CD1c-positive myeloid dendritic cell (primary cell): ENCODE results near the gene MYH7B.

ENCODE experiments used
- DNase-seq: peaks from one replicate; pipeline ENCODE4 v3.0.0-alpha.2; 2016; ENCODE audit errors: extremely low spot score

The MYH7B gene

DNA sequence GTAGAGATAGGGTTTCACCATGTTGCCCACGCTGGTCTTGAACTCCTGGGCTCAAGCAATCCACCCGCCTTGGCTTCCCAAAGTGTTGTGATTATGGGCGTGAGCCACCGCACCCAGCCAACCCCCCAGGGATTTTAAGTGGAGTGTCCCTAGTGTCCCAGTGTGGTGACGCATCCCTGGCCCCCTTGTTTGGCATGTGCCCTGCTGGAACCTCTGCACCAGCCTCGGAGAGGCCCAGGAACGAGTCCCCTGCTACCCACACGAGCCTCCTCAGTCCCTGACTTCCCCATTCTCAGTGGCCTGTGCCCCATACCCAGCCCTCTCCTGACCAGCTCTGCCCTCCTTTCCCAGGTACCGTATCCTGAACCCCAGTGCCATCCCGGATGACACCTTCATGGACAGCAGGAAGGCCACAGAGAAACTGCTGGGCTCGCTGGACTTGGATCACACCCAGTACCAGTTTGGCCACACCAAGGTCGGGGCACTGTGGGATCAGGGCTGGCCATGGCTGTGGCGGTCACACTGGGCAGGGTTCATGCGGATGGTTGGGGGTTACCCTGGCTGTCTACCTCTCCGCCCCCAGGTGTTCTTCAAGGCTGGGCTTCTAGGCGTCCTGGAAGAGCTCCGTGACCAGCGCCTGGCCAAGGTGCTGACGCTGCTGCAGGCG is 37.2 kb downstream of the MYH7B start:
- DNase-seq: no peak

- no peak for DNase-seq
Observed at GRCh38 chr20:34993941-34994508, 38.4 kb downstream of the MYH7B start.

- no peak for DNase-seq
Observed at GRCh38 chr20:34994509-34995131, 39.0 kb downstream of the MYH7B start.

DNA sequence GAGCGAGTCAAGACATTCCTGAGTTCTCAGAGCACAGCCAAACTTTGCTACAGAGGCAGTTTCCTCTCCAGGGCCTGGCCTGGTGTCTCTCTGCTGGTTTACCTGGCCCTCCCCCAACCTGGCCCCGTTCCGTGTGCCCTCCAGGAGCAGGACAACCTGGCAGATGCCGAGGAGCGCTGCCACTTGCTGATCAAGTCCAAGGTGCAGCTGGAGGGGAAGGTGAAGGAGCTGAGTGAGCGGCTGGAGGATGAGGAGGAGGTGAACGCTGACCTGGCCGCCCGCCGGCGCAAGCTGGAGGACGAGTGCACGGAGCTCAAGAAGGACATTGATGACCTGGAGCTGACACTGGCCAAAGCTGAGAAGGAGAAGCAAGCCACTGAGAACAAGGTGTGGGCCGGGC is 39.5 kb downstream of the MYH7B start:
- no peak for DNase-seq

DNA sequence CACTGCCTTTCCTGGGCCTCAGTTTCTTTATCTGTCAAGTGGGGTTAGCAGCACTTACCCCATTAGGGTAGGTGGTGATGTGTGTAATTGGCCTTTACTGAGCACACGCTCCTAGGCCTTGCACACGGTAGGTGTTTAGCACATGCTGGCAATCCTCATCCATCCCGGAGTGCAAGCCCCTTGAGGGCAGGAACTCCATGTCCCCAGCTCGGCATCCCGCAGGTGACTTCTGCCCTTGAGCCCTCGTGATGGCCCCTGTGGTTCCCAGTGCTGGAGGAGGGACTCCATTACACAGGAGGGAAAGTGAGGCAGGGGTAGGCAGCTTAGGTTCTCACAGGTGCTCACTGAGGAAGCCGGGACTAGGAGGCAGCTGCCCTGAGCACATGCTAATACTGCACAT is 40.0 kb downstream of the MYH7B start:
- no peak for DNase-seq

DNA sequence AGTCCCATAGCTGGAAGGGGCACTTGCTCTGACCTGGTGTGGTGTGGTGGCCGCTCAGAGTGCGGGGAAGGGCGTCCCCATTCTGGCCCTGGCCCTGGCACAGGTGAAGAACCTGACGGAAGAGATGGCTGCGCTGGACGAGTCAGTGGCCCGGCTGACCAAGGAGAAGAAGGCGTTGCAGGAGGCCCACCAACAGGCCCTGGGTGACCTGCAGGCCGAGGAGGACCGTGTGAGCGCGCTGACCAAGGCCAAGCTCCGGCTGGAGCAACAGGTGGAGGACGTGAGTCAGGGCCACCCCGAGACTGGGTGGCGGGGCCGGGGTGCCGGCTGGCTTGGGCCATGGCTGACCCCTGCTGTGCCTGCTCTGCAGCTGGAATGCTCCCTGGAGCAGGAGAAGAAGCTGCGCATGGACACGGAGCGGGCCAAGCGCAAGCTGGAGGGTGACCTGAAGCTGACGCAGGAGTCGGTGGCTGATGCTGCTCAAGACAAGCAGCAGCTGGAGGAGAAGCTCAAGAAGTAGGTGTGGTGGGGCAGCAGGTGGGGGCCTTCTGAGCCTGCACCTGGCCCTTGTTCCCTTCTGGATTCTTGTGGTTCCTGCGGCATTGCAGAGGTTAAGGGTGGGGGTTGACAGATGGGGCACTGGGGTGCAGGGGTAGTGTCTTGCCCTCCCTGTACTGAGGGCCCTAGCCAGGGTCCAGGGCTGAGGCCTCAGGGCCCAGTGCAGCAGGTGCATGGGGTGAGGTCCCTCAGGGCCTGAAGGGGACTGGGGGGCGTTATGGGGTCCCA is 40.8 kb downstream of the MYH7B start:
- DNase-seq: no peak

DNA sequence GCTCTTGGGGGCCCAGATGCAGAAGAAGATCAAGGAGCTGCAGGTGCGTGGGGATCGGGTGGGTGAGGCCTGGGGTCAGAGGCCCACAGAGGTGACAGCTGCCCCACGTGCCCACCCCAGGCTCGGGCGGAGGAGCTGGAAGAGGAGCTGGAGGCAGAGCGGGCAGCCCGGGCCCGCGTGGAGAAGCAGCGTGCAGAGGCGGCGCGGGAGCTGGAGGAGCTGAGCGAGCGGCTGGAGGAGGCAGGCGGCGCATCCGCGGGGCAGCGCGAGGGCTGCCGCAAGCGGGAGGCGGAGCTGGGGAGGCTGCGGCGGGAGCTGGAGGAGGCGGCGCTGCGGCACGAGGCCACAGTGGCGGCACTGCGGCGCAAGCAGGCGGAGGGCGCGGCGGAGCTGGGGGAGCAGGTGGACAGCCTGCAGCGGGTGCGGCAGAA is 41.5 kb downstream of the MYH7B start:
- no peak for DNase-seq

DNA sequence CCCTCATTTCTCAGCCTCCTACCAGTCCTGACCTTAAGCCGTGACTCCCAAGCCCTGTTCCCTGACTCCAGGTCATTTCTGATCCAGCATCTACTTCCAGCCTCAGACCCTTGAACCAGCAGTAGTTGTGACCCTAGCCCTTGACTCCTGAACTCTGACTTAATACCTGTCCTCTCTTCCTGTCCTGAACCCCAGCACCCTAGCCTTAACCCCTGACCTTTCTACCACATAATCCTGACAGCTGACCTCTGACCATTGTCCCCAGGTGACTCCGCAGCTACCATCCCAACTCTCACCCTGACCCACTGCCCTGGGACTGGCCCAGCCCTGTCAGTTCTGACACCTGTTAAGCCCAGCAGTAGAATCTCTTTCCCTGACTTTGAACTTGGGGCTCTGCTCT is 42.1 kb downstream of the MYH7B start:
- DNase-seq: no peak

- no peak for DNase-seq
Observed at GRCh38 chr20:34998331-34998950, 42.8 kb downstream of the MYH7B start.

- no peak for DNase-seq
Observed at GRCh38 chr20:34999021-34999451, 43.4 kb downstream of the MYH7B start.

DNA sequence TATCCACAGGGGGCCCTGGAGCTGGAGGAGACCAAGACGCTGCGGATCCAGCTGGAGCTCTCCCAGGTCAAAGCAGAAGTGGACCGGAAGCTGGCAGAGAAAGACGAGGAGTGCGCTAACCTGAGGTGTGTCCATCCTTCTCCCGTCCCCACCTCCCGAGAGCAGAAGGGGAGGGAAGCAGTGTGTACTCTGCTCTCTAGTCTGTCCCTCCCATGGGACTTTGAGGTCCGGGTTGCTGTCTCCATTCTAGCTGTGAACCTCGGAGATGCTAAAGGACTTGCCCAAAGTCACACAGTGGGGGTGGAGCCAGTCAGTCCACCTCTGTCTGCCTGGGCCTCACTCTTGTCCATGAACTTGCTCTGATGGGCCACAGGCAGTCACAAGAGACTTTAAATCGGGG is 44.1 kb downstream of the MYH7B start:
- DNase-seq: no peak

GRCh38 chr20:35000311-35000921 is 44.7 kb downstream of the MYH7B start:
- no peak for DNase-seq

- DNase-seq: no peak
Observed at GRCh38 chr20:35000922-35001595, 45.4 kb downstream of the MYH7B start.

- DNase-seq: no peak
Observed at GRCh38 chr20:35001596-35002362, 46.1 kb downstream of the MYH7B start.

- DNase-seq: no peak
Observed at GRCh38 chr20:35002426-35003210, 47.0 kb downstream of the MYH7B start.

DNA sequence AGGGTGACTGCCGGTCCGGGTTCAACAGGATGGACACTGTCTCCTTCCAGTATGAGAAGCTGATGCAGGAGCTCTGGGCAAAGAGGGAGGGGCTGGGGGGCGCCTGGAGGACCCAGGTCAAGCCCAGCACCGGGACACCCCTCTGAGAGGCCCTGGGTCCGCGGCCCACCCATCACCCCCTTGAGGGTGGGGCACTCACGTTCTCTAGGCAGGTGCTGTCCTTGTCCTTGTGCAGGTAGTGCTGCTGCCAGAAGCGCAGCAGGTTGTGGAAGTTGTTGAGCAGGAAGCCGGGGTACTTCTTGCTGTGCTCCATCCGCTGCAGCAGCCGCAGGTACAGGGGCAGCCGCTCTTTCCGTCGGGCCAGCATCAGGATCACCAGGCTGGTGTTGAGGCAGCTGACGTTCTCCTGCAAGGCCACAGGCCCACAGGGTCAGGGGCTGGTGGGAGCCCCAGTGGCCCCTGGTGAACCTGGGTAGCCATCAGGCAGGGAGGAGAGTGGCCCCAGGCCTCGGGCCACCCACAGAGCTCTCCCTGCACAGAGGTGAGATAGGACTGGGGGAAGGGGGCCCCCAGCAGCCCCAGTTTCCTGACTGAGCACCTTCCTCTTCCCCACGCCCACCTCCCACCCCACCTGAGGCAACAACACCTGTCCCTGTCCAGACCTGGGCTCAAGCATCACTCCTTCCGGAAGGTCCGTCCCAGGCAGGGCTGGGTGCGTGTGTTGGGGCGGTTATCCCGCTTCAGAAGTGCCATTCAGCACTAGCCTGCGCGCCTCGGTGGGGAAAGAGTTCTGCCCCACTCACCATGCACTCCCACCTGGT is 47.8 kb downstream of the MYH7B start:
- DNase-seq: no peak

DNA sequence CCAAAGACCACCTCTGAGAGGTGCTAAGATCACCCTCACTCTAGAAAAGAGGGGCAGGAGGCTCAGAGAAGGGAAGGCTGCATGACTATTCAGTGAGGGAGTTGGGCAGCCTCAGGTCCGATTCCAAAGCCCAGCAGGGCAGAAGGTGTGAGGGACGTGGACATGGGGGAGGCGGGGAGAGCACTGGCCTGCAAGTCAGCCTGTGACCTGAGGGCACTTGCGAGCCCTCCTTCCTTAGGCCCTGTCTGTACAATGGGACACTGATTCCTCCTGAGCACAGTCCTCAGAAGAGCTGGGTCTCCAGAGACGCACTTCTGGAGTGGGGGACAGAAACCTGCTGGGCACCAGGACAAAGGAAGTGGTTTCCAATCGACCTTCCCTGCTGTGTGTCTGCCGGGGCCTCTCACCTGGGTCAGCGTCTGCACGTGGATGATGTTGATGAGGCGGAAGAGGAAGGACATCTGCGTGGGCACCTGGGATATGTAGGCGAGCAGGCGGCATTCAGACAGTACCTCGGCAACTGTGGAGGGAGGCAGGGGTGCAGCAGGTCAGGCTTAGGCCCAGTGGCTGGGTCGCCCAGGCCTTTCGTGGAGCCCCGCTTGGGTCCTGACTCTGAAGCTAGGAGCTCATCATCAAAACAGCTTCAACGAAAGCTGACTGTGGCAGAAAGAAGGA is 48.5 kb downstream of the MYH7B start:
- no peak for DNase-seq
